HG03460 (cell line): ENCODE measurements around the gene SGO2.
"Not testable (repeated sequence)": the region's sequence is repeated elsewhere in the genome, so short reads cannot be mapped to it uniquely, and the experiment has no call there.

Experiments used
- ATAC-seq: cut with Tn5 transposase; IDR thresholded peaks from one replicate; pipeline ENCODE4 v1.9.1; 2021; ENCODE audit not compliant: unreplicated experiment

The SGO2 gene

GRCh38 chr2:200523604-200524003 lies 2.4 kb upstream of the SGO2 start:
- no peak for ATAC-seq

GRCh38 chr2:200525066-200525465 lies 941 bp upstream of the SGO2 start:
- no peak for ATAC-seq

DNA sequence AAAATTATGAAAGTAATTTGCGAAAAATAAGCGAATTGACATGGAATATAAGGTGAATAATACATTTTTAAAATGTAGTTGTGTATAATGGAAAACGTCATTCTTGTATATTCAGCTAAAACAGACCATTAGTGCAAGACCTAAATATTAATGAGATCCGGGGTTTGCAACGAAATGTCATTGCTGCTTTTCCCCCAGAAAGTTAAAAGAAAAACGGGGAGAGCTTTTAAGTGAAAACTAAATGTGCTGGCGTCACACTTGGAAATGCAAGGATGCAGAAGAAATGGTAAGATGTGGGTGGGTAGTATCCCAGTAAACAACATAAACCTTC lies 491 bp upstream of the SGO2 start:
- ATAC-seq = no peak

- ATAC-seq = no peak
Measured at GRCh38 chr2:200528228-200528627, 2.2 kb downstream of the SGO2 start.

- ATAC-seq = no peak
Measured at GRCh38 chr2:200533754-200534153, 7.7 kb downstream of the SGO2 start.

DNA sequence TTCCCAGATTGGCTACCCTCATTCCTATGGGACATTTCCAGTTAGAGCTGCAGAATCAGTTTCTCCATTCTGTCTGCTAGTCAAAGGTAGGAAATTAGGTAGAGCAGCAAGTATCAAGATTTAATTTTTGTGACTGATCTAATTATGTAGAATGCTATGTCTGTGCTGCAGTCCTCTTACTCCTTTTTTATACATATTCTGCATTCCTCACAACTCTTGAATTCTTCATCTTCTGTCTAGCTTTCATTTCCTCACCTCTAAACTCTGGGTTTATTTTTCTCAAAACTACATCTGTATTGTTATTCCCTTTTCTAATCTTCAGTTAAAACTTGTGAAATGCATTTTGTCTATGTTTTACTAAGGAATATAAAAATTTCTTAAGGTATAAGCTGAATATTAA lies 8.6 kb downstream of the SGO2 start:
- ATAC-seq = no peak

- ATAC-seq = no peak
Measured at GRCh38 chr2:200538139-200538538, 12.1 kb downstream of the SGO2 start.

GRCh38 chr2:200540793-200541192 lies 14.8 kb downstream of the SGO2 start:
- ATAC-seq = no peak

GRCh38 chr2:200566596-200566995 lies 40.6 kb downstream of the SGO2 start:
- ATAC-seq = not testable (repeated sequence)

GRCh38 chr2:200567932-200568331 lies 41.9 kb downstream of the SGO2 start:
- ATAC-seq = no peak

DNA sequence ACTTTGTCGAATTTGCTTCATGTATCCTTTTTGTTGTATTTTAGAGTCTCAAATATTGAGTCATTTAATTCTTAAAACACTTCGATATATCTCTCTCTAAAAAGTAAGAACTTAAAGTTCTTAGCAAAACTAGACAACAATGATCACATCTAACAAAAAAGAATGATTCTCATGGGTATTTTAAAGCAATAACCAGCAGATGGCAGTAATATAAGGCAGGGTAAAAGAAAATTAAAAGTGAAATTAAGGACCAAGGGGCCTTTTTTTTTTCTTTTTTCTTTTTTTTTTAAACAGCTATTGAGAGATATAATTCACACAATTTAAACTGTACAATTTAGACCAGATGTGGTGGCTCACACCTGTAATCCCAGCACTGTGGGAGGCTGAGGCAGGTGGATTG lies 50.0 kb downstream of the SGO2 start:
- ATAC-seq = no peak

DNA sequence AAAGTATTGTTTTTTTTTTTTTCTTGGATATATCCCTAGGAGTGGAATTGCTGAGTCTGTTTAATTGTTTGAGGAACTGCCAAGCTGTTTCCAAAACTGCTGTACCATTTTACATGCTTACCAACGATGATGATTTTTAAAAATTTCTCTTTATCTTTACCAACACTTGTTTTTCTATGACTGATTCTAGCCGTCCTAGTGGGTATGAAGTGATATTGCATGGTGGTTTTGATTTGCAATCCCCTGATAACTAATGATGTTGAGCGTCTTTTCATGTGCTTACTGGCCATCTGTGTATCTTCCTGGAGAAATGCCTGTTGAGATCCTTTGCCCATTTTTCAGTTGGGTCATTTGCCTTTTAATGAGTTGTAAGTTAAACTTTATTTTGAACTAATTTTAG lies 51.0 kb downstream of the SGO2 start:
- no peak for ATAC-seq

DNA sequence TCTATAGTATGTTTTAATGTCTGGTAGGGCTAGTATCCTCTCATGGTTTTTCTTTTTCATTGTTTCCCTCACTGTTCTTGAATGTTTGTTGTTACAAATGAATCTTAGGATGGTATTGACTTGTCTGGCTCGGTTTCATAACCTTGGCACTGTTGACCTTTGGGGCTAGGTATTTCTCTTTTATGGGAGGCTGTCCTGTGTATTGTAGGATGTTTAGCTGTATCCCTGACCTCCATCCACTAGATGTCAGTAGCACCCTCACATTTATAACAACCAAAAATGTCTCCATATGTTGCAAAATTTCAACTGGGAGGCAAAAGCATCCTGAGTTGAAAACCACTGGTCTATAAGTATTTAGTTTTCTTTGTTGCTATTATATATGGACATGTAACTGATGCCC lies 52.8 kb downstream of the SGO2 start:
- no peak for ATAC-seq

- ATAC-seq = no peak
Measured at GRCh38 chr2:200584639-200585038, 58.6 kb downstream of the SGO2 start.

DNA sequence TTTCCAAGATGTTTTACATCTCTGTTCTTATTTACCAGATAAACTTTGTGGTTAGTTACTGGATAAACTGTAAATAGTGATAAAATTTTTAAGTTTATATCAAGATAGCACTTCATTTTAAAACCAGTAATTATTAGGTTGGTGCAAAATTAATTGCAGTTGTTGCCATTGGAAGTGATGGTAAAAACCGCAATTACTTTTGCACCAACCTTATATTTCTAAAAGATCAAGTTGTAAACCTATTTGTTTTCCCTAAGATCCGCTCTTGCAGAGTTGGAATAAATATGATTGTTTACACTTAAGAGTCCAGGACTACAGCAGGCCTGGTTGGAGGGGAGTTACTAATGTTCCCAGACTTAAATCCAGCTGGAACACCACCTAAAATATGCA lies 59.3 kb downstream of the SGO2 start:
- ATAC-seq = no peak

- no peak for ATAC-seq
Measured at GRCh38 chr2:200585730-200586643, 60.0 kb downstream of the SGO2 start, which contains the start of gene AOX1. Gene AOX1 (plus strand): TSS chr2:200586014. CDS start chr2:200586109, 95 bp downstream.

GRCh38 chr2:200586644-200586975 lies 60.6 kb downstream of the SGO2 start:
- ATAC-seq = no peak

- ATAC-seq = no peak
Measured at GRCh38 chr2:200587007-200587616, 61.1 kb downstream of the SGO2 start.

GRCh38 chr2:200588076-200588678 lies 62.2 kb downstream of the SGO2 start:
- ATAC-seq = no peak

DNA sequence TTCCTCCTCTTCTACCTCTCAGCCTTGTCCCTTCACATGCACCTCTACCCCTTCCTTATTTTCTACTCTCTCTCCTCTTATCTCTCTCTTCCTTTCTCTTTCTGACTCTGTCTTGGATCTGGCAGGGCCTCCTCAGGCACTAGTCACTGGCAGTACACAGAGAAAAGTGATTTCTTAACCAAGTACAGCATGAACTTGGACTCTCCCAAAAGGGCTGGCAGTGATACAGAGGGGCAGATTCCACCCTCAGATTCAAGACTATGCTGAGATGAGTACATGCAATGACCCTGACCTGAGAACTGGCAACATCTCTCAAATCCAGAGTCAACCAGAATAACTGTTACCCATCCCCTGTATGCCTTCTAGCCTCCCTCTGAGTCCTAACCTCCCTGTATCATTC lies 64.1 kb downstream of the SGO2 start:
- ATAC-seq = no peak

GRCh38 chr2:200591308-200591707 lies 65.3 kb downstream of the SGO2 start:
- no peak for ATAC-seq

- no peak for ATAC-seq
Measured at GRCh38 chr2:200592406-200593075, 66.5 kb downstream of the SGO2 start.
